HEK293 (cell line): ENCODE measurements around the gene AMZ1.

Experiments
- CTCF ChIA-PET: fragments of 350-600 bp; formaldehyde crosslinking; extraction: SDS; loops from one replicate; lab custom pipeline; 2021; ENCODE audit warnings: antibody characterized with exemption; lab: Yijun Ruan, JAX
- POLR2A ChIA-PET: fragments of 300-600 bp; formaldehyde crosslinking; extraction: SDS; loops from one replicate; lab custom pipeline; 2020; ENCODE audit warnings: antibody characterized with exemption, inconsistent platforms; lab: Yijun Ruan, JAX
- H3K27ac ChIP-seq: fragments of 200-500 bp; sonication (Bioruptor generic); 2 replicates; pipeline ENCODE4 v1.5.1; 2014; ENCODE audit warnings: low read depth, low read length, control low read depth, inconsistent platforms; ENCODE audit errors: extremely low read depth
- H3K36me3 ChIP-seq, 2 experiments: fragments of 200-500 bp in 1 of 2; sonication (Bioruptor generic) in 1 of 2; 1 replicate in 1 of 2; 2 replicates in 1 of 2; pipeline ENCODE4 v1.5.1; 2014 to 2017; ENCODE audit warnings: inconsistent platforms in 2 of 2, low read length in 2 of 2; ENCODE audit not compliant: control insufficient read depth in 2 of 2, insufficient read depth in 1 of 2
- H3K4me1 ChIP-seq: fragments of 200-500 bp; sonication (Bioruptor generic); 2 replicates; pipeline ENCODE4 v1.5.1; 2014; ENCODE audit warnings: mild to moderate bottlenecking, low read length, inconsistent platforms; ENCODE audit not compliant: control insufficient read depth, insufficient read depth
- H3K4me3 ChIP-seq: 2 replicates; pipeline ENCODE4 v1.5.1; 2011; ENCODE audit warnings: low read depth, mild to moderate bottlenecking, control low read depth, low read length, moderate library complexity
- H3K9me3 ChIP-seq: fragments of 200-500 bp; sonication (Bioruptor generic); 2 replicates; pipeline ENCODE4 v1.5.1; 2014; ENCODE audit warnings: low read depth, low read length, inconsistent platforms; ENCODE audit not compliant: control insufficient read depth, insufficient read depth
- PRDM1 ChIP-seq: fragments of 450-650 bp; formaldehyde crosslinking; IDR thresholded peaks from 2 replicates; pipeline ENCODE4; 2016; ENCODE audit warnings: missing biosample characterization, missing genetic modification characterization
- PRDM4 ChIP-seq: fragments of 450-650 bp; formaldehyde crosslinking; IDR thresholded peaks from 2 replicates; pipeline ENCODE4 v1.5.1; 2017; ENCODE audit warnings: missing biosample characterization, missing genetic modification characterization
- SALL2 ChIP-seq: fragments of 450-650 bp; formaldehyde crosslinking; IDR thresholded peaks from 2 replicates; pipeline ENCODE4 v1.5.0; 2017; ENCODE audit warnings: missing biosample characterization, mild to moderate bottlenecking, missing genetic modification characterization, borderline replicate concordance
- SCRT2 ChIP-seq: fragments of 450-650 bp; formaldehyde crosslinking; IDR thresholded peaks from 2 replicates; pipeline ENCODE4 v1.5.1; 2016; ENCODE audit warnings: missing biosample characterization, missing genetic modification characterization
- TCF7L2 ChIP-seq: IDR thresholded peaks from 2 replicates; pipeline ENCODE4 v1.6.1; 2011; ENCODE audit warnings: low read depth, mild to moderate bottlenecking, inconsistent platforms, low read length, moderate library complexity, borderline replicate concordance
- YY1 ChIP-seq: fragments of 450-650 bp; formaldehyde crosslinking; IDR thresholded peaks from 2 replicates; pipeline ENCODE4 v1.5.1; 2018; ENCODE audit warnings: missing biosample characterization, missing genetic modification characterization
- ZFP3 ChIP-seq: fragments of 450-650 bp; formaldehyde crosslinking; IDR thresholded peaks from 2 replicates; pipeline ENCODE4 v1.5.1; 2016; ENCODE audit warnings: low read depth, missing biosample characterization, missing genetic modification characterization
- ZNF202 ChIP-seq: fragments of 450-650 bp; formaldehyde crosslinking; IDR thresholded peaks from 2 replicates; pipeline ENCODE4 v1.5.1; 2016; ENCODE audit warnings: missing biosample characterization, missing genetic modification characterization, borderline replicate concordance
- ZNF274 ChIP-seq, 2 experiments: fragments of 200-500 bp in 1 of 2; fragments of 450-650 bp in 1 of 2; sonication (Bioruptor generic) in 1 of 2; formaldehyde crosslinking in 1 of 2; IDR thresholded peaks; 2 replicates each; pipeline versions ENCODE4 v1.5.1 to v1.6.1; 2014 to 2016; ENCODE audit warnings: borderline replicate concordance in 1 of 2, inconsistent platforms in 1 of 2, low read length in 1 of 2, missing biosample characterization in 1 of 2, missing genetic modification characterization in 1 of 2
- ZNF280C ChIP-seq: fragments of 450-650 bp; formaldehyde crosslinking; IDR thresholded peaks from 2 replicates; pipeline ENCODE4 v1.5.1; 2016; ENCODE audit warnings: missing biosample characterization, missing genetic modification characterization
- ZNF433 ChIP-seq: fragments of 450-650 bp; formaldehyde crosslinking; IDR thresholded peaks from 2 replicates; pipeline ENCODE4 v1.5.1; 2016; ENCODE audit warnings: missing biosample characterization, missing genetic modification characterization, low read depth
- ZNF664 ChIP-seq: fragments of 450-650 bp; formaldehyde crosslinking; IDR thresholded peaks from 2 replicates; pipeline ENCODE4 v1.5.1; 2016; ENCODE audit warnings: missing biosample characterization, missing genetic modification characterization
- ZNF837 ChIP-seq: fragments of 450-650 bp; formaldehyde crosslinking; IDR thresholded peaks from 2 replicates; pipeline ENCODE4 v1.5.1; 2016; ENCODE audit warnings: missing biosample characterization, missing genetic modification characterization
- ZXDB ChIP-seq: fragments of 450-650 bp; formaldehyde crosslinking; IDR thresholded peaks from 2 replicates; pipeline ENCODE4 v1.5.1; 2016; ENCODE audit warnings: missing biosample characterization, missing genetic modification characterization

The AMZ1 gene

GRCh38 chr7:2761801-2762497, 73.9 kb downstream of the AMZ1 start:
- no peak overlapping the region for H3K27ac ChIP-seq
- H3K9me3 ChIP-seq, result no peaks in the 10 kb centered on the region
- POLR2A ChIA-PET, result no interaction called here
- H3K4me1 ChIP-seq, result peaks cover 6% of the 10 kb centered on the region
- H3K4me3 ChIP-seq, result no peak overlapping the region
- CTCF ChIA-PET, result interaction anchor here (0.6 to 1.3 kb wide), 7 partner anchors 16 to 654 kb away, joined by 3 to 7 read pairs (median 4); no protein-coding TSS in a partner anchor
- TF ChIP-seq ZXDB (tag by site-specific recombination) (no peak), SALL2 (no peak), ZNF280C (tag by site-specific recombination) (no peak), SCRT2 (tag by site-specific recombination) (no peak), ZNF664 (no peak), ZNF433 (tag by site-specific recombination) (no peak), ZNF202 (tag by site-specific recombination) (no peak), ZNF274 (IDR thresholded peaks at IDR 0.05; ENCODE audit: low read length) (no peak), ZNF274 (tag by site-specific recombination; IDR thresholded peaks at IDR 0.05; ENCODE audit: borderline replicate concordance) (no peak), YY1 (tag by site-specific recombination) (no peak), ZNF837 (no peak), TCF7L2 (no peak)
- H3K36me3 ChIP-seq, result no peaks in the 10 kb centered on the region

- H3K4me3 ChIP-seq, result no peak overlapping the region
- no peak for TF ChIP-seq PRDM1 (tag by site-specific recombination)
- no peaks in the 10 kb centered on the region for H3K9me3 ChIP-seq
- ChIA-PET POLR2A (no interaction called here), CTCF (interaction anchor here (0.6 to 1.1 kb wide), 4 partner anchors 54 to 1357 kb away, joined by 3 to 7 read pairs (median 4); no protein-coding TSS in a partner anchor)
- H3K36me3 ChIP-seq, result no peaks in the 10 kb centered on the region
- H3K4me1 ChIP-seq, result no peaks in the 10 kb centered on the region
- no peak overlapping the region for H3K27ac ChIP-seq
Observed at GRCh38 chr7:2763597-2763996, 75.6 kb downstream of the AMZ1 start.

- CTCF ChIA-PET, result no interaction called here
- no peak overlapping the region for H3K27ac ChIP-seq
- no peak for TF ChIP-seq ZFP3 (tag by site-specific recombination)
- TF ChIP-seq PRDM4 (tag by site-specific recombination), result no peak
- TF ChIP-seq, all 188 proteins: peak for 0
- H3K36me3 ChIP-seq, result no peaks in the 10 kb centered on the region
- H3K4me3 ChIP-seq, result no peak overlapping the region
- POLR2A ChIA-PET, result no interaction called here
- H3K4me1 ChIP-seq, result no peaks in the 10 kb centered on the region
- H3K9me3 ChIP-seq, result no peaks in the 10 kb centered on the region
Observed at GRCh38 chr7:2764621-2765020, 76.6 kb downstream of the AMZ1 start.
